Kidney capillary endothelial cell (primary cell): Measurements from ENCODE around the gene OR2AT4.
"Not testable (repeated sequence)": the region's sequence is repeated elsewhere in the genome, so short reads cannot be mapped to it uniquely, and the experiment has no call there.

ENCODE experiments used
- DNase-seq: peaks from one replicate; pipeline ENCODE4 v3.0.0-alpha.2; 2018; ENCODE audit warnings: low spot score

Gene OR2AT4

DNA sequence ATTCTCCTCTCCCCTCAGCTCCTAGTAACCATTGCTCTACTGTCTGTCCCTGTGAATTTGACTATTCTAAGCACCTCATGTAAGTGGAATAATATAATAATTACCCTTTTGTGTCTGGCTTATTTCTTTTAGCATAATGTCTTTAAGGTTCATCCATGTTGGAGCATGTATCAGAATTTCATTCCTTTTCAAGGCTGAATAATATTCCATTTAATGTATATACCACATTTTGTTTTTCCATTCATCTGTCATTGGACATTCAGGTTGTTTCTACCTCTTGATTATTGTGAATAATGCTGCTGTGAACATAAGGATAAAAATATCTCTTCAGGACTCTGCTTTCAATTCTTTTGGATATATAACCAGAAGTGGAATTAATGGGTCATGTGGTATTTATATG, 28.1 kb downstream of the OR2AT4 start:
- no peak for DNase-seq

DNA sequence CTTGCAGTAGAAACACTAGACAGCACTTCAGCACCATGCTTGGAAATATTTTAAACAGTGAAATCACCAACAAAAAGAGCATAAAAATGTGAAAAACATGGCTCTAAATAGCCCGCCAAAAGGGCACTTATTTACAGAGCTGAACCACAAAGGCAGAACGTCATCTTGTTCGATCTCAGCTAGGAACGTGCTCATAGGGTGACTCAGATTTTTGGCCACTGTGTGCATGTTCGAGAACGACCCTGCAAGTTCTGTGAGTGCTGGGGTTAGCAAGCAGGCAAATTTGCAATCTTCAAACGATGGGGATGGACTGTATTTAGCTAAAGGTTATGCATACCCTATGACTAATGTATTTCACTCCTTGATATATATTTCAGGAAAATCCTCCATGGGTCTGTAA, 30.6 kb downstream of the OR2AT4 start:
- DNase-seq: no peak

DNA sequence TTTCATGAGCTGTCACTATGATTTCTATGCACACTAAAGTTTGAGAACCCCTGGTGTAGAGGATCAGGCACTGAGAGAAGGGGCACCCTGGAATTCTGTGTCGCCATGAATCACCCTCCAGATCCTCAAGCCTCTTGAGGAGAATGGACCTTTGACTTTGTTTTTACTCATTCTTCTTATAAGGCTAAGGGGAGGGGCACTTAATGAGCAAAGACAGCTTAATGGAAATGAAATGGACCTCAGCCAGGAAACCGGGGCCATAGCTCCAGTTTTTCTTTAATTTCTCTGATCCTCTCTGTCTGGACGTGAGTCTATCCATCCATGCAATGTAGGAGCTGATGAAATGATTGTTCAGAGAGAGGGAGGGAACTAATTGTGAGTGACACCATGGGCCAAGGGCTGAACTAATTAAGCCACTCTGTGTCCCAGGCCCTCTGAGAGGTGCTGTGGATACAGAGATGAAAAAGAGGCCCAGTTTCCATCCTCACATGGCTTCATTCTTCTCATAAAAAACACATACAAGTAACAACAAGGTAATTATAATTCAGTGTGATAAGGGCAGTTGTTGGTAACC, 32.8 kb downstream of the OR2AT4 start:
- no peak for DNase-seq

DNA sequence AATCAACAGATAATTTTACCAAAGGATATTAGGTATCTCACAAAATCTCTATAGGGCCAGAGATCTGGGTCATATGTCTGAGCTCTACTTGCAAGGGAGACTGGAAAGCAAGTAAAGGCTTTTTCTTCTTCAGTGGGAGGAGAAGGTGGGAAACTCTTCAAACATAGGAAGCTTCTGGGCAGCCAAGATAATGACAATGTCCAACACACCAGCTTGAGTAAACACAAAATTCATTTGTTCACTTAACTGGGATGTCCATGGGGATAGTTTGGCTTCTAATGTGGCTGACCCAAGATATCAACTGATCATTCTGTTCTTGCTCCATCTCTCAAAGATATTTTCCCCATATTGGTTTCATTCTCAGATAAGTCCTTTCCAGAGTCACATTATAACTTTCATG, 37.4 kb downstream of the OR2AT4 start:
- no peak for DNase-seq

DNA sequence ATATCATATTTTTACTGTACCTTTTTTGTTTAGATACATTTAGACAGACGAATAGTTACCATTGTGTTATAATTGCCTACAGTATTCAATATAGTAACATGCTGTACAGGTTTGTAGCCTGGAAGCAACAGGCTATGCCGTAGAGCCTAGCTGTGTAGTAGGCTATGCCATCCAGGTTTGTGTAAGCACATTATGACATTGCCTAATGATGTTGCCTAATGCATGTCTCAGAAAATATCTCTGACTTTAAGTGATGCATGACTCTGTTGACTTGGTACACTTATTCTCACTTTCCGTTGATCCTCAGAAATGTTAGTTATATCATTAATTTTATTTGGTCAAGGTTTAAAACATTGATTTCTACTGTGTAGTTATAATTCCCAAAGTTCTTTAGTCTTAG, 39.9 kb downstream of the OR2AT4 start:
- no peak for DNase-seq

DNA sequence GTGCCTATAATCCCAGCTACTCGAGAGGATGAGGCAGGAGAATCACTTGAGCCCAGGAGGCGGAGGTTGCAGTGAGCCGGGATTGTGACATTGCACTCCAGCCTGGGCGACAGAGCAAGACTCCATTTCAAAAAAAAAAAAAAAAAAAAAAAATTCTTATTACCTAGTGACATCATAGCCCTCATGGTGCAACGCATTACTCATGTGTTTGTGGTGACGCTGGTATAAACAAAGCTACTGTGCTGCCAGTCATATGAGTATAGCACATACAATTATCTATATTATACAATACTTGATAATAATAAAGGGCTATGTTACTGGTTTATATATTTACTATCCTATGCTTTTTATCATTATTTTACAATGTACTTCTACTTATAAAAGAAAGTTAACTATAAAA, 41.2 kb downstream of the OR2AT4 start:
- DNase-seq: no peak

DNA sequence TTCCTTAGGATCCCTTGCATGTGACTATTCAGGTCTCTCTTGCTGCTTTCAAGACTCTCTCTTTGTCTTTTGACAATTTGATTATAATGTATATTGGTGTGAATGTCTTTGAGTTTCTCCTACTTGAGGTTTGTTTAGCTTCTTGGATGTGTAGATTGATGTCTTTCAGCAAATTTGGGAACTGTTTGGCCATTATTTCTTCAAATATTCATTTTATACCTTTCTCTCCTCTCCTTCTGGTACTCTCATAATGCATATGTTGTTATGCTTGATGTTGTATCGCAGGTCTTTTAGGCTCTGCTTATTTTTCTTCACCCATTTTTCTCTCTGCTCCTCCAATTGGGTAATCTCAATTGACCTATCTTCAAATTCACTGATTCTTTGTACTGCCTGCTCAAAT, 44.2 kb downstream of the OR2AT4 start:
- no peak for DNase-seq

DNA sequence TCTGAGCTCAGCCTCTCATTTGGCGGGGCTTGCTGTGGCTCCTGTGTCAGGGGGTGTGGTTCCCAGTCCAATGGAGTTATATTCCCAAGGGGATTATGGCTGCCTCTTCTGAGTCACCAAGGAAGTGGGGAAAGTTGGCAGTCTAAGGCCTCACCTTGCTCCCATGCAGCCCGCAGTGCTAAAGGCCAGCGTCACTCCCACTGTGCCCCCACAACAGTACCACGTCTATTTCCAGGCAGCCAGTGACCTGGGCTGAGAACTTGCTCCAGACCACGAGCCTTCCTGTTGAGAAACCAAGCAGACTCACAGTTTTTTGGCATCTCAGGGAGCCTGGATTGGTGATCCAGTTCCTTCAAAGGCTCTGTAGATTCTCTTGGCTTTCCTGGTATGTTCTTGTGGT, 45.6 kb downstream of the OR2AT4 start:
- no peak for DNase-seq

DNA sequence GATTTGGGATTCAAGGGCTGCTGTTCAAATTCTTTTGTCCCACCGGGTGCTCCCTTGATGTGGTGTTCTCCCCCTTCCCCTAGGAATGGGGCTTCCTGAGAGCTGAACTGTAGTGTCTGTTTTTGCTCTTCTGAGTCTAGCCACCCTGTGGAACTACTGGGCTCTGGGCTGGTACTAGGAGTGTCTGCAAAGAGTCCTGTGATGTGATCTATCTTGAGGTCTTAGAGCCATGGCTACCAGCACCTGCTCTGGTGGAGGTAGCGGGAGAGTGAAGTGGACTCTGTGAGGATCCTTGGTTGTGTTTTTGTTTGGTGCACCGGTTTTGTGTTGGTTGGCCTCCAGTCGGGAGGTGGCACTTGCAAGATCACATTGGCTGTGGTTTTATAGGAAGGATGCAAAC, 46.2 kb downstream of the OR2AT4 start:
- no peak for DNase-seq

DNA sequence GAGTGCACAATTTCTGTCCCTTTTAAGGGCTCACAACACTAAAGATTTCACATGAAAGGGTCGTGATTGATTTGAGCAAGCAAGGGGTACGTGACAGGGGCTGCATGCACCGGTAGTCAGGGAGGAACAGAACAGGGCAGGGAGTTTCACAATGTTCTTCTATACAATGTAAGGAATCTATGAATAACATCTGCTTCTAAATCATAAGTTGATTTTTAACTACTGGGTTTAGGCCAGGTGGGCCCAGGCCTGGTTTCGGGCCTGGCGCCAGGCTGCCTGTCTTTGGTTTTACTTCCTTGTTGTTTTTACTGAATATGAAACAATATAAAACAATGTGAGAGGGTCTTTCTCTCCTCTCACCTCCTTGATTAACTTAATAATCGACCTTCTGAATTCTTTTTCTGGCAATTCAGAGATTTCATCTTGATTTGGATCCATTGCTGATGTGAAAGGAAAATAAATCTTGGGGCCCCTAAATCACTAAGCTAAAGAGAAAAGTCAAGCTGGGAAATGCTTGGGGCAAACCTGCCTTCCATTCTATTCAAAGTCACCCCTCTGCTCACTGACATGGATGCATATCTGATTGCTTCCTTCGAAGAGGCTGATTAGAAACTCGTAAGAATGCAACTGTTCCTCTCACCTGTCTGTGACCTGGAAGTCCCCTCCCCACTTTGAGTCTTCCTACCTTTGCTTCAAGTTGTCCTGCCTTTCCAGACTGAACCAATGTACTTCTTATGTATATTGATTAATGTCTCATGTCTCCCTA, 47.0 kb downstream of the OR2AT4 start:
- not testable (repeated sequence) for DNase-seq

DNA sequence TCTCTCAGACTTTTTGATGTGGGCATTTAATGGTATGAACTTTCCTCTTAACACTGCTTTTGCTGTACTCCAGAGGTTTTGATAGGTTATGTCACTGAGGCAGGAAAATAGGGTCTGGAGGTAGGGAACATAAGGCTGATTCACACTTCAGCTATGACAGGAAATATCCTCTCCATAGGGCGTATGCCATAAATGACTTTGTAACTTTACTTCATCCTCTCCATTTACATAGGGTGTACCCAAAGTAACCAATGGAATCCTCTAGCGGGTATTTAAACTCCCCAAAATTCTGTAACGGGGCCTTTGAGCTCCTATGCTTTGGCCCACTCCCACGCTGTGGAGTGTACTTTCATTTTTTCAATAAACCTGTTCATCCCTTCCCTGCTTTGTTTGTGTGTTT, 49.5 kb downstream of the OR2AT4 start:
- no peak for DNase-seq

DNA sequence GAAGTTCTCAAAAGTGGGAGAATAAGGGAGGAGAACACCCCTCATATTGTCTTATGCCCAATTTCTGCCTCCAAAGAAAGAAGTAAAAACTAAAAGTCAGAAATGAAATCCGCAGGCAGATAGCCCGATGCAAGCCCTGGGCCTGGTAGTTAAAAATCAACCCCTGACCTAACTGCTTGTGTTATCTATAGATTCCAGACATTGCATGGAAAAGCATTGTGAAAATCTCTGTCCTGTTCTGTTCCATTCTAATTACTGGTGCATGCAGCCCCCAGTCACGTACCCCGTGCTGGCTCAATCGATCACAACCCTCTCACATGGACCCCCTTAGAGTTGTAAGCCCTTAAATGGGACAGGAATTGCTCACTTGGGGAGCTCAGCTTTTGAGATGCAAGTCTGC, 50.0 kb downstream of the OR2AT4 start:
- not testable (repeated sequence) for DNase-seq

DNA sequence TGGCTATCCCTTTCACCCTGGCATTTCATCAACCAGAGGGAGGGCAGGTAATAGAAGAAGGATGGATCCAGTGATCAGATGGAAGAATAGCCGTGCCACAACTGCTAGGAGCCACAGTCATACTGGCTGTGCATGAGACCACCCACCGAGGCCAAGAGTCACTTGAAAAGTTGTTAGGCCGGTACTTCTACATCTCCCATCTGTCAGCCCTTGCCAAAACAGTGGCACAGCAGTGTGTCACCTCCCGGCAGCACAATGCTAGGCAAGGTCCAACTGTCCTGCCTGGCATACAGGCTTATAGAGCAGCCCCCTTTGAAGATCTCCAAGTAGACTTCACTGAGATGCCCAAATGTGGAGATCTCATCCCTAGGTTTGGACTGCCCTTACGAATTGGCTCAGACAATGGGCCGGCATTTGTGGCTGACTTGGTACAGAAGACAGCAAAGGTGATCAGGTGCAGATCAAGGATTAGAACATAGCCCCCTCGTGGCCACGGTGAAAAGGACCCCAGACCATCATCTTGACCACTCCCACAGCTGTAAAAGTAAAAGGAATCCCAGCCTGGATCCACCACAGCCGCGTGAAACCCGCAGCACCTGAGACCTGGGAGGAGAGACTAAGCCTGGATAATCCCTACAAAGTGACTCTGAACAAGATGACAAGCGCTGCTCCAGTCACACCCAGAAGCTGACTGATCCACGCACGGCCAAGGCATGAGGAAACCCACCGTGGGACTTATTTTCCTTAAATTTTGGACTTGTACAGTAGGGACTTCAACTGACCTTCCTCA, 52.1 kb downstream of the OR2AT4 start:
- not testable (repeated sequence) for DNase-seq

DNA sequence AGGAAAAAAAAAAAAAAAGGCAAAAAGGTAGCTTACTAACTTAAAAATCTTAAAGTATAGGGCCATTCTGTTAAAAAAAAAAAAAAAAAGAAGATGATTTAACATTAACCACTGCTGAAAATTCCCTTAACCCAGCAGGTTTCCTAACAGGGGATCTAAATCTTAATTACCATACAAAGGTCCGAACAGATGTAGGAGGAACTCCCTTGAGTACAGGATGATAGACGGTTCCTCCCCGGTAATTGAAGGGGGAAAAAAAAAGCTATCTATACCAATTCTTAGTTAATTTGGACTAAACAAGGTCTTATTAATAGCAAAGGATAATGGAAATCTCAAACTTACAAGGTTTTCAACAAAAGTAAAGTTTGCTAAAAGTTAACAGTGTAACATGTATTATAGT, 54.9 kb downstream of the OR2AT4 start:
- not testable (repeated sequence) for DNase-seq

DNA sequence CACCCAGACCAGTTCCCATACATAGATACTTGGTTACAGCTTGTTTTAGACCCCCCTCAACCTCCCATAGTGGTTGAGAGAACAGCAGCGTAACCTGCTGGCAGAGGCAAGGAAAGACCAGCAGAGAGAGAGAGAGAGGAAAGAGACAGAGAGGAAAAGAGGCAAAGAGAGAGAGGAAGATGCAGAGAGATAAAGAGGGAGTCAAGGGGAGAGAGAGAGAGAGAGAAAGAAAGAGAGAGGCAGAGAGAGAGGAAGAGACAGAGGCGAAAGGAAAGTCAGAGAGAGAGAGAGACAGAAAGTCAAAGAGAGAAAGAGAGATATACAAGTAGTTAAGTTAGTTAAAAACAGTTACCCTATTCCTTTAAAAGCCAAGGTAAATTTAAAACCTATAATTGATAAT, 55.4 kb downstream of the OR2AT4 start:
- no peak for DNase-seq

DNA sequence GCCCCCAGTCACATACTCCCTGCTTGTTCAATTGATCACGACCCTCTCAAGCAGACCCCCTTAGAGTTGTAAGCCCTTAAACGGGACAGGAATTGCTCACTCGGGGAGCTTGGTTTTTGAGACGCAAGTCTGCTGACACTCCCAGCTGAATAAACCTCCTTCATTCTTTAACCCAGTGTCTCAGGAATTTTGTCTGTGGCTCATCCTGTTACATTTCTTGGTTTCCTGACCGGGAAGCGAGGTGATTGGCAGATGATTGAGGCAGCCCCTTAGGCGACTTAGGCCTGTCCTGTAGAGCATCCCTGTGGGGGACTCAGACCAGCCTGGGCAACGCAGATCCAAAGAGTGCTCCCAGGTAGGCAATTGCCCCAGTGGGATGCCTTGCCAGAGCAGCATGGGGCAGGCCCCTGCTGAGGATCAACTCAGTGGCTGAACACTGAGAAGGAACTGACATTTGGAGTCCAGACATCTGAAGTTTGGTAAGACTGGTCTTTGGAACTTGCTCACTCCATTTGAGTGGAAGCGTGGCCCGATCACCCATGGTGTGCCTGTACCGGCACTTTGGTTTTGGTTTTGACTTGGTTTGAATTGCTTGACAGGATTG, 56.4 kb downstream of the OR2AT4 start:
- DNase-seq: no peak

DNA sequence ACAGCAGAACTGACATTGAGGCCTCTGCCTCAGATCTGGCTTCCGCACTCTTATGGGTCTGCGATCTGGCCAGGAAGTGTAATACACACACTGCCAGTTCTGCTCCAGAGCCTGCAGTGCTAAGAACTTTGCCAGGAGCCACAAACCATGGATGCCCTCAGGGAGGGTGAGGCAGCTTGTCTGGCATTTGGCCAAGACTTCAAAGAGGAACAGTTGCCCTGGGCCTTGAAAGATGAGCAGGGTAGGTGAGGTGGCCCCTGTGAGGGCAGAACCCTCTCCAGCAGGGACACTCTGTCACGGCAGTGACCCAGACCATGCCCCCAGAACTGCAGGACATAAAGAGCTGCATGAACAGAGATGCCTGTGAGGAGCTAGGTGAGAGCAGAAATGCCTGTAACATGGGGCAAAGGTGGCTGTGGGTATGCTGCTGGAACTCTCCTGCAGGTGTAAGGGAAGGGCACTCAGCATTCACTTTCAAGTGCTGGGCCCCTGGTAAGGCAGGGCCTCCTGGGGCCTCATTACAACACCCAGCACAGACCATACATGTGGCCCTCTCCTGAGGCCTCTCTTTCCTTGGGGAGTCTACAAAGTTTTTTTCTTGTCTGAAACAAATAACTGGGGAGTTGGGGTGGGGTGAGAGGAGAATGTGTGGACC, 60.6 kb downstream of the OR2AT4 start:
- no peak for DNase-seq

DNA sequence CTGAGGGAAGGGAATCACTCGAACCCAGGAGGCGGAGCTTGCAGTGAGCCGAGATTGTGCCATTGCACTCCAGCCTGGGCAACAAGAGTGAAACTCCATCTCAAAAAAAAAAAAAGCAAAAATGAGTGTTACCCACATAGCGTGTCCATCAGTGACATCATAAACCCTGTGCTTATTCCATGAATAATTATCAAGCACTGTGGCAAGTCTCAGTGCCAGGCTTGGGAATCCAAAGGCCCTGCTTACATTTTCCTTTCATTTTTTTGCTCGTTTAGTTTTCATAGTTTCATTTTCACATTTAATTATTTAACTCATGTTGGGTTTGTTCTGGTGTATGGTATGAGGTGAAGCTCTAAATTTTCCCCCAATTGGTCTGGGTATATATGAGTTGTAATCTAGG, 61.4 kb downstream of the OR2AT4 start:
- no peak for DNase-seq

DNA sequence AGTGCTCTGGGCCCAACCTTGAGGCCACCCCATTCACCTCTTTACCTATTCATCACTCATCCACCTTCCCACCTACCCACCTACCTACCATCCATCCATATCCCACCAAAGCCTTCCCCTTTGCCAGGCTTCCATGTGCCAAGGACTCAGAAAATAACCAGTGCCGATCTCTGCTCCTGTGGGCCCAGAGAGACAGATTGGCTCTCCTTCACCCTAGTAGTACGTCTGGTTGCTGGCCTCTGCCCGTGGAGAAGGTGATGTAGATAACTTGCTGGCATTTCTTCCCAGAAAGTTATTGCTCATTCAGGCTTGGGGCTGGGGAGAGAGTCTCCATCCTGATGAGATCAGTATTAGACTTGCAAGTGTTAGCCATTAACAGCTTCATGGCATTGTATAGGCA, 62.8 kb downstream of the OR2AT4 start:
- DNase-seq: no peak

DNA sequence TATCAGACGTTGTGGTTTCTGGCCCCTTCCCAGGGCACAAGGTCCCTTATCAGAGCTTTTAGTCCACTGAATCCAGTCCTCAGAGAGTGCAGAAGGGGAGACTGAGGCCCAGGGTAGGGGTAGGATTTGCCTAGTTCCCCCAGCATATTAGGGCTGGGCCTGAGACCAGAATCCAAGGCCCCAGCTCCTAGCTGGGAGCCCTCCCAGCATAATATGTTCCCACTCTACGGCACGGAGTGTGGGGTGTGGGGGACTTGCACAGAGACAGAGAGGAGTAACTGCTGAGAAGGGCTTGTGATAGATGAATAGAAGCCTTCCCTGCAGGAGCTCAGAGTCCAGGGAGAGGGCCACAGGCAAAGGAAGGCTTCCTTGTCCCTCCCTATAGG, 64.1 kb downstream of the OR2AT4 start:
- DNase-seq: no peak

DNA sequence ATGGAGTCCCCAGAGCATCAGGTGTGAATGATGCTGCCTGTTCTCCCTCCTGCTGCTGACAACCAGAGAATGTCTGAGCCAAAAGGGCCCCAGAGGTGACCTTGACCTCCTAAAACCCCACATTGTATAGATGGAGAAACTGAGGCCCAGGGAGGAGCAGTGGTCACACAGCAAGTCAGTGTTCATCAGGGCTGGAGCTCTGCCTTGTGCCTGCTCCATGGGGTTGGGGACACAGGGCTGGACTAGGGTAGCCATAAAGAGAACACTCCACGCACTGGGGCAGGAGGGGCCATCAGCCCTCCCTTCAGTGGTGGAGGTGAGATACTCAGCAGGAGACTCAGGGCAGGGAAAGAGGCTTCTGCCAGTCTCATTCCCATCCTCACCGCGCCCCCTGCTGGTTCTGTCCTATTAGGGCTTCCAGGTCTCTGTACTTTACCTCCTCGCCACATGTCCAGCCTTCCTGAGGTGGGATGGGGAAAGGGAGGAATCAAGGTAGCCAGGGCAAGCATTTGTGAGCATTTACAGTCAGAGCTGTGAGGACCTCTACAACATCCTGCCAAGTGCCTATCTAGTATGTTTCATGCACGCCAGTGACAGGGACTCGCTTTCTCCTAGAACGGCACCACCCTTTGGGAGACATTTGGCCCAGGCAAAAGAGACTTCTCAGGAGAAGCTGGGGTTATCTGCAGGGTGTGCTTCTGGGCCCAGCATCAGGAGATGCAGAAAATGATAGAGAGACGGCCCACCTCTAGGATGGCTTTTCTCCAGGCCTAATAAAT, 64.7 kb downstream of the OR2AT4 start:
- peak; percentile 58 for DNase-seq
